Right forelimb (tissue), 1 donor: ENCODE results near the gene ZFPL1.

Experiments used
- DNase-seq: peaks from one replicate; pipeline ENCODE4 v3.0.0-alpha.2; 2018

Gene ZFPL1

GRCh38 chr11:65060913-65061408, 23.1 kb upstream of the ZFPL1 start:
- DNase-seq = no peak

- DNase-seq = no peak
Observed at GRCh38 chr11:65063532-65063931, 20.5 kb upstream of the ZFPL1 start.

- DNase-seq = no peak
Observed at GRCh38 chr11:65064847-65065240, 19.2 kb upstream of the ZFPL1 start.

GRCh38 chr11:65065851-65066250, 18.2 kb upstream of the ZFPL1 start:
- DNase-seq = no peak

GRCh38 chr11:65066315-65066714, 17.7 kb upstream of the ZFPL1 start:
- no peak for DNase-seq

- DNase-seq = no peak
Observed at GRCh38 chr11:65066805-65067291, 17.2 kb upstream of the ZFPL1 start.

GRCh38 chr11:65067446-65067845, 16.6 kb upstream of the ZFPL1 start:
- DNase-seq = no peak

GRCh38 chr11:65069217-65069616, 14.8 kb upstream of the ZFPL1 start:
- no peak for DNase-seq

- DNase-seq = no peak
Observed at GRCh38 chr11:65071907-65072630, 12.0 kb upstream of the ZFPL1 start.

- no peak for DNase-seq
Observed at GRCh38 chr11:65072631-65072966, 11.4 kb upstream of the ZFPL1 start.

- DNase-seq = no peak
Observed at GRCh38 chr11:65077451-65077850, 6.6 kb upstream of the ZFPL1 start.

GRCh38 chr11:65078151-65078550, 5.9 kb upstream of the ZFPL1 start:
- no peak for DNase-seq

GRCh38 chr11:65078786-65079342, 5.2 kb upstream of the ZFPL1 start:
- DNase-seq = no peak

GRCh38 chr11:65083134-65083833, 738 bp upstream of the ZFPL1 start:
- DNase-seq = no peak

- no peak for DNase-seq
Observed at GRCh38 chr11:65084598-65085375, 765 bp downstream of the ZFPL1 start.

- DNase-seq = no peak
Observed at GRCh38 chr11:65085446-65085845, 1.4 kb downstream of the ZFPL1 start.

- no peak for DNase-seq
Observed at GRCh38 chr11:65086809-65087208, 2.8 kb downstream of the ZFPL1 start.

GRCh38 chr11:65087216-65087615, 3.2 kb downstream of the ZFPL1 start:
- DNase-seq = no peak

GRCh38 chr11:65087827-65088226, 3.8 kb downstream of the ZFPL1 start:
- no peak for DNase-seq

- no peak for DNase-seq
Observed at GRCh38 chr11:65089621-65090020, 5.6 kb downstream of the ZFPL1 start.

- DNase-seq = no peak
Observed at GRCh38 chr11:65090628-65091027, 6.6 kb downstream of the ZFPL1 start.

- DNase-seq = no peak
Observed at GRCh38 chr11:65095427-65095826, 11.4 kb downstream of the ZFPL1 start.
